Measurements from ENCODE around the gene DYTN. TPM values are rescaled to one million over a fixed set of nuclear protein-coding genes. Genes with fewer than 3 reads are reported as not detected.

Gene DYTN
- total and polyA plus RNA-seq, 9 donors = not detected

DNA sequence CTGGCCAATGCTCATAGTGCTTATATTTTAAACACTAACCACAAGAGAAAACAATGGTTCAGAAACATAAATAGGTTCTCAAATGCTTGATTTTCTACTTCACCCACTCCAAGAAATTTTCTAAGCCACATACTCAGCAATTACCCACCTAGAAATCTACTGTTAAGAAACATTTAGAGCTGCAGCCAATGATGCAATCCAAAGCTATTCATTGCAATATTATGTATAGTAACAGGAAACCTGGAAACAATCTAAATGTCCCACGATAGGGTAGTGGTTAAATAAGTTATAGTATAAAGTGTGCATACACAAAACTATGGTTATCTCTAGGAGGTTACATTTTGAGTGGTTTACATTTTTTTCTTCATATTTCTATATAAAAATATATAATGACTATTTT is 70.2 kb downstream of the DYTN start:
- intact Hi-C loops (cut with DNase I) = no loop called here
- 65 to 85% (median 70%) methylated on average over 1 of the region's 1 CpG for WGBS, 3 donors

GRCh38 chr2:206642075-206643025 is 75.8 kb downstream of the DYTN start, which contains the start of gene FAM237A:
Gene FAM237A (plus strand): TSS chr2:206642487. CDS start chr2:206644237, 1,750 bp downstream.
- DNase-seq = peak in 3 of 5 donors; percentile 22 to 31 (median 25)
- H3K4me3 ChIP-seq = no peak within 1 kb of the TSS
- H3K27ac ChIP-seq = no peak within 1 kb of the TSS
- no peaks in the 10 kb centered on the region for H3K27me3 ChIP-seq
- intact Hi-C loops (cut with DNase I) = no loop called here
- 1 to 3% (median 2%) methylated on average over 47 to 56 of the region's 56 CpGs for whole genome bisulfite sequencing, 3 donors
- no peaks in the 10 kb centered on the region for H3K4me1 ChIP-seq (ENCODE audit: insufficient read depth)
- no peak for TF ChIP-seq CTCF (IDR thresholded peaks at IDR 0.05)
- TF ChIP-seq POLR2A (IDR thresholded peaks at IDR 0.05) = no peak
- no peak for TF ChIP-seq EP300 (IDR thresholded peaks at IDR 0.05)
- peaks cover 0 to 4% of the 10 kb centered on the region in 2 donors for H3K9me3 ChIP-seq
- no peaks in the 10 kb centered on the region for H3K36me3 ChIP-seq

More for the DNA sequence above, 70.2 kb downstream of the DYTN start:
- Histone ChIP-seq H3K4me1 (ENCODE audit: insufficient read depth) (no peaks in the 10 kb centered on the region), H3K36me3 (no peaks in the 10 kb centered on the region), H3K9me3 (no peaks in the 10 kb centered on the region), H3K4me3 (no peak overlapping the region), H3K27me3 (no peaks in the 10 kb centered on the region), H3K27ac (no peak overlapping the region)
- TF ChIP-seq CTCF (IDR thresholded peaks at IDR 0.05) = no peak
- TF ChIP-seq POLR2A (IDR thresholded peaks at IDR 0.05) = no peak
- no peak for TF ChIP-seq EP300 (IDR thresholded peaks at IDR 0.05)
- no peak for DNase-seq

DNA sequence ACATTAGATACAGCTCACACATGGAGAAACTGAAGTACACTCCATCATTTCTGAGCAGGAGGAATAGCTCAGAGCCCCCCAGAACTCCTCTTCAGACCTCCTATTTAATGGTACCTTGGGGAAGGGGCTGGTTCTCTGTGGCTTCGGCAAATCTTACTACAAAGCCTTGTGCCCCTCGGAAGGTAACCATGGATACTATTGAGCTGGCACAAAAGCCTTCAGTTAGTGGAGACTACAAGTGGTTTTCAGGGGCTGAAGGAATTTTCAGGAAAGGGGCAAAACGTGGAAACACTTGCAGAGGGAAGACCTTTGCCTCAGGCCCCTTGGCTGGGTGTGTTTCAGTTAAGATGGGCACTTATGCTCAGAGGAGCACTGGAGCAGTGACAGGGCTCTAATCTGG is 77.0 kb downstream of the DYTN start:
- DNase-seq = no peak
- Histone ChIP-seq H3K27ac (no peak overlapping the region), H3K27me3 (no peaks in the 10 kb centered on the region), H3K4me3 (no peak overlapping the region), H3K36me3 (no peaks in the 10 kb centered on the region), H3K9me3 (peaks cover 0 to 4% of the 10 kb centered on the region in 2 donors), H3K4me1 (ENCODE audit: insufficient read depth) (no peaks in the 10 kb centered on the region)
- intact Hi-C loops (cut with DNase I) = no loop called here
- TF ChIP-seq CTCF (IDR thresholded peaks at IDR 0.05) (no peak), EP300 (IDR thresholded peaks at IDR 0.05) (no peak), POLR2A (IDR thresholded peaks at IDR 0.05) (no peak)
- WGBS, 3 donors = 36 to 48% (median 45%) methylated on average over 3 of the region's 3 CpGs

DNA sequence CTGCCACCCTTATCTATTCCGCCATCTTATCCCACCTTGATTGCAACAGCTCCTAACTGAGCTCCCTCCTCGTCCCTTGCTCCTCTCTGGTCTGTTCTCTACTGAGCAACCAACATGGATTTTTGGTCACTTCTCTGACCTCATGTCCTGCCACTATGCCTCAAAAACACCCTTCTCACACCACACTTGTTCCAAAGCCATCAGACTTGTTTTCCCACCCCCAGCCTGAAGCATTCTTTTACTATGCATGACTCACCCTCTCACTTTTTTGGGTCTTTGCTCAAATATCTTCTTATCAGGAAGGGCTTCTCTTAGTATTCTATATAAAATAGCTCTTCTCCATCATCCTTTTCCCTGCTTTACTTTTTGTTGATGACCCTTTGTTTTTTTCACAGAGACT is 78.6 kb downstream of the DYTN start:
- H3K36me3 ChIP-seq = no peaks in the 10 kb centered on the region

More for the DNA sequence above, 78.6 kb downstream of the DYTN start:
- no peak for TF ChIP-seq CTCF (IDR thresholded peaks at IDR 0.05)
- TF ChIP-seq EP300 (IDR thresholded peaks at IDR 0.05) = no peak
- TF ChIP-seq POLR2A (IDR thresholded peaks at IDR 0.05) = no peak
- H3K4me3 ChIP-seq = no peak overlapping the region
- 15 to 31% (median 16%) methylated on average over 2 of the region's 2 CpGs for WGBS, 3 donors
- intact Hi-C loops (cut with DNase I) = no loop called here
- H3K27ac ChIP-seq = no peak overlapping the region
- no peak for DNase-seq
- H3K27me3 ChIP-seq = no peaks in the 10 kb centered on the region
- no peaks in the 10 kb centered on the region for H3K4me1 ChIP-seq (ENCODE audit: insufficient read depth)
- peaks cover 0 to 4% of the 10 kb centered on the region in 2 donors for H3K9me3 ChIP-seq
